ENCODE measurements around the gene PDE6G.
A peak's percentile ranks its signal among the peaks of the same experiment; 100 is the strongest.

The PDE6G gene

DNA sequence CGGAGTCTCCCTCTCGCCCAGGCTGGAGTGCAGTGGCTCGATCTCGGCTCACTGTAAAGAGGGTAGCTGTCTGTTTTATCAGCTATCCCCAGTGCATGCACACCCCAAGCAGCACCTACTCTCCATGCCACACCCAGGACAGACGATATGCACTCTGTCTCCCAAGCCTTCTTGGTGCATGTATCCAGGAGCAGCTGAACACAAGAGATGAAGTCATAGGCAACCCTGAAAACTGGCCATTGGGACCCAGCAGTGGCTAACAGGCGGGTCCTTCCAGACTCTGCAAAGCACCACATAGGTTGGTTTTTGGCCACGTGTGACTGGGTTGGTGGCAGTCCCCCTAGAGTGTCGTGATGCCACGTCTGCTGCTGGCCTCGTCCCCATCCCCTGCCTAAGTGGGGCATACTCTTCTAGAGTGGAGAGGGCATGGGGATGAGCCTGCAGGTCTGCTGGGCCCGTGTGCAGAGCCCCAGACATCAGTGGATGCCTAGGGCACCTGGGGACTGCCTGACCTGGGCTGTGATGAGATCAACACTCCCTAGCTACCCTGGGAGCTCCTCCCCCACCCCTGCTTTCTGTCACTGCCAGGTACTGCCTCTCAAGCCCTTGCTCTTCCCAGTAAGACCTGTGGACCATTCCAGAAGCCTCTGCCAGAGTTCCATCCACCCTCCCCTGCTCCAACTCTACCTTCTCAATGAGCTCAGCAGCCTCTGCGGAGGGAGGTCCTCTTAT, 9.3 kb downstream of the PDE6G start:
- H3K4me3 ChIP-seq (ENCODE audit: low read length): no peak overlapping the region
- TF ChIP-seq, protein P1, sequence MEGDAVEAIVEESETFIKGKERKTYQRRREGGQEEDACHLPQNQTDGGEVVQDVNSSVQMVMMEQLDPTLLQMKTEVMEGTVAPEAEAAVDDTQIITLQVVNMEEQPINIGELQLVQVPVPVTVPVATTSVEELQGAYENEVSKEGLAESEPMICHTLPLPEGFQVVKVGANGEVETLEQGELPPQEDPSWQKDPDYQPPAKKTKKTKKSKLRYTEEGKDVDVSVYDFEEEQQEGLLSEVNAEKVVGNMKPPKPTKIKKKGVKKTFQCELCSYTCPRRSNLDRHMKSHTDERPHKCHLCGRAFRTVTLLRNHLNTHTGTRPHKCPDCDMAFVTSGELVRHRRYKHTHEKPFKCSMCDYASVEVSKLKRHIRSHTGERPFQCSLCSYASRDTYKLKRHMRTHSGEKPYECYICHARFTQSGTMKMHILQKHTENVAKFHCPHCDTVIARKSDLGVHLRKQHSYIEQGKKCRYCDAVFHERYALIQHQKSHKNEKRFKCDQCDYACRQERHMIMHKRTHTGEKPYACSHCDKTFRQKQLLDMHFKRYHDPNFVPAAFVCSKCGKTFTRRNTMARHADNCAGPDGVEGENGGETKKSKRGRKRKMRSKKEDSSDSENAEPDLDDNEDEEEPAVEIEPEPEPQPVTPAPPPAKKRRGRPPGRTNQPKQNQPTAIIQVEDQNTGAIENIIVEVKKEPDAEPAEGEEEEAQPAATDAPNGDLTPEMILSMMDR (IDR thresholded peaks at IDR 0.05; ENCODE audit: insufficient read depth, low read depth, low read length, missing control alignments): no peak
- DNase-seq (ENCODE audit: low read depth): no peak

DNA sequence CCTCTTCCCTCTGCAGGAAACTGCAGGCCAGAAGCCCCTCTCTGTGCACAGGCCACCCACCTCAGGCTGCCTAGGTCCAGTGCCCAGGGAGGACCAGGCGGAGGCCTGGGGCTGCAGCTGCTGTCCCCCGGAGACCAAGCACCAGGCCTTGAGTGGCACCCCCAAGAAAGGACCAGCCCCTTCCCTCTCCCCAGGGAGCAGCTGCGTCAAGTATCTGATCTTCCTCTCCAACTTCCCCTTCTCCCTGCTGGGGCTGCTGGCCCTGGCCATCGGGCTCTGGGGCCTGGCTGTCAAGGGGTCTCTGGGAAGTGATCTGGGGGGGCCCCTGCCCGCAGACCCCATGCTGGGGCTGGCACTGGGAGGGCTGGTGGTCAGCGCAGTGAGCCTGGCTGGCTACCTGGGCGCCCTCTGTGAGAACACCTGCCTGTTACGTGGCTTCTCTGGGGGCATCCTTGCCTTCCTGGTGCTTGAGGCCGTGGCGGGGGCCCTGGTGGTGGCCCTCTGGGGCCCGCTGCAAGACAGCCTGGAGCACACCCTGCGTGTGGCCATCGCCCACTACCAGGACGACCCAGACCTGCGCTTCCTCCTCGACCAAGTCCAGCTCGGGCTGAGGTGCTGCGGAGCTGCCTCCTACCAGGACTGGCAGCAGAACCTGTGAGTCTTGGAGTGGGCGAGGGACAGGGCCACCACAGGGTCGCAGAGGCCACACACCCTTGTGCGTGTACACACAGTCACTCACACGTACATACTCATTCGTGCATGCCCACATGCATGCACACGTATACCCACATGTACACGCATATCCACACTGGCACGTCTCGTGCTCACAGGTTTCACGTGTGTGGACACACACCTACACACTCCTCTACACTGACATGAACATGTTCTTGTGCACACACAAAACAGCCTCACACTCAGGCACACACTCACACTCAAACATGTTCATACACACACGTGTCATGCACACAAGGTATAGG, 11.1 kb downstream of the PDE6G start:
- no peak for DNase-seq (ENCODE audit: low read depth)
- TF ChIP-seq, protein P1 (IDR thresholded peaks at IDR 0.05; ENCODE audit: insufficient read depth, low read depth, low read length, missing control alignments): no peak
- H3K4me3 ChIP-seq (ENCODE audit: low read length): no peak overlapping the region

DNA sequence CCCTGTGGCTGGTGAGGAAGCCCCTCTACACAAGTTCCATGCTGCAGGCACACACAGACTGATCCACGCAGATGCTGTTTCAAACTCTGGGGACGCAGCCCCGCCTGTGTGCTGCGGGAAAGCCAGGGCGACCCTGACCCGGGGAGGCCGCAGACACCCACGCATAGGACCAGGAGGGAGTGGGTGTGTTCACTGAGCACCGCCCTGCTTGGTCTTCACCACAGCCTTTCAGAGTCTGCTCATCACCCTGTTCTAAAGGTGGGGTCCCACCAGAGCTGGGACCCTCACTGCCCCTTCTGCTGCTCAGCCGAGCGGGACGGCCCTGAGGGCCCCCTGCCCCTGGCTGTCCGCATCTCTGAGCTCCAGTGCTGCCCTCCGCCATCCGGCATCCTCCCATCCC, 11.8 kb downstream of the PDE6G start:
- DNase-seq (ENCODE audit: low read depth): no peak
- TF ChIP-seq, protein P1 (IDR thresholded peaks at IDR 0.05; ENCODE audit: insufficient read depth, low read depth, low read length, missing control alignments): no peak

GRCh38 chr17:81641825-81642489, 14.4 kb downstream of the PDE6G start:
- DNase-seq (ENCODE audit: low read depth): peak; percentile 88
- TF ChIP-seq, protein P1 (IDR thresholded peaks at IDR 0.05; ENCODE audit: insufficient read depth, low read depth, low read length, missing control alignments): no peak

More for the DNA sequence above, 11.8 kb downstream of the PDE6G start:
- H3K4me3 ChIP-seq (ENCODE audit: low read length): no peak overlapping the region

GRCh38 chr17:81640011-81640410, 16.3 kb downstream of the PDE6G start:
- no peak overlapping the region for H3K4me3 ChIP-seq (ENCODE audit: low read length)
- no peak for DNase-seq (ENCODE audit: low read depth)
- TF ChIP-seq, protein P1 (IDR thresholded peaks at IDR 0.05; ENCODE audit: insufficient read depth, low read depth, low read length, missing control alignments): no peak

More at GRCh38 chr17:81641825-81642489, 14.4 kb downstream of the PDE6G start:
- no peak overlapping the region for H3K4me3 ChIP-seq (ENCODE audit: low read length)

- DNase-seq (ENCODE audit: low read depth): no peak
- TF ChIP-seq, protein P1 (IDR thresholded peaks at IDR 0.05; ENCODE audit: insufficient read depth, low read depth, low read length, missing control alignments): no peak
- H3K4me3 ChIP-seq (ENCODE audit: low read length): no peak overlapping the region
Observed at GRCh38 chr17:81638683-81639082, 17.7 kb downstream of the PDE6G start.

All from epithelial cell of esophagus (primary cell).